Measurements from ENCODE around the gene CORT.
A peak's percentile ranks its signal among the peaks of the same experiment; 100 is the strongest.
"Not testable (repeated sequence)": the region's sequence is repeated elsewhere in the genome, so short reads cannot be mapped to it uniquely, and the experiment has no call there.

CORT gene

GRCh38 chr1:10472220-10473144 lies 22.7 kb downstream of the CORT start, which contains the start of gene DFFA:
Gene DFFA, minus strand, starts transcription at chr1:10472529. Its CDS starts 71 bp downstream, at chr1:10472458.
- peak; percentile 92 to 99 (median 96) for DNase-seq
- intact Hi-C loops (cut with DNase I), result loop anchor here (1.0 to 2.0 kb wide), 2 partner anchors 22 to 42 kb away; partner anchors contain the start of gene CENPS

- DNase-seq, result peak in 1 of 10 donors; percentile 60
- intact Hi-C loops (cut with DNase I), result loop anchor here (2.0 kb wide), 1 partner anchor 42 kb away; the partner anchor contains the start of gene CENPS
These were observed 23.4 kb downstream of the CORT start for GRCh38 chr1:10473145-10473765.

GRCh38 chr1:10474309-10474612 lies 24.4 kb downstream of the CORT start:
- intact Hi-C loops (cut with DNase I); DNase-seq: not testable (repeated sequence)

- intact Hi-C loops (cut with DNase I), result no loop called here
- peak; percentile 74 to 98 (median 86) for DNase-seq
These were observed 25.0 kb downstream of the CORT start, which contains the start of gene PEX14 for GRCh38 chr1:10474613-10475507. Gene PEX14, plus strand, starts transcription at chr1:10474950. Its CDS starts 17 bp downstream, at chr1:10474967.

GRCh38 chr1:10475510-10475909 lies 25.7 kb downstream of the CORT start:
- intact Hi-C loops (cut with DNase I), result no loop called here
- peak in 2 of 10 donors; percentile 16 to 17 for DNase-seq

GRCh38 chr1:10479296-10479695 lies 29.5 kb downstream of the CORT start:
- DNase-seq, result peak in 1 of 10 donors; percentile 18
- intact Hi-C loops (cut with DNase I), result no loop called here

- peak in 1 of 10 donors; percentile 20 for DNase-seq
- intact Hi-C loops (cut with DNase I), result no loop called here
These were observed 30.8 kb downstream of the CORT start for GRCh38 chr1:10480614-10481013.

- intact Hi-C loops (cut with DNase I), result no loop called here
- DNase-seq, result peak in 1 of 10 donors; percentile 28
These were observed 34.7 kb downstream of the CORT start for GRCh38 chr1:10484521-10484920.

GRCh38 chr1:10489291-10490055 lies 39.6 kb downstream of the CORT start:
- intact Hi-C loops (cut with DNase I), result no loop called here
- no peak for DNase-seq

- DNase-seq, result no peak
- intact Hi-C loops (cut with DNase I), result no loop called here
These were observed 40.6 kb downstream of the CORT start for GRCh38 chr1:10490286-10490970.

GRCh38 chr1:10494418-10494753 lies 44.6 kb downstream of the CORT start:
- intact Hi-C loops (cut with DNase I), result loop anchor here (1.0 kb wide), 2 partner anchors 22 to 64 kb away; partner anchors contain the start of genes CENPS and DFFA

GRCh38 chr1:10494754-10495474 lies 45.1 kb downstream of the CORT start:
- DNase-seq, result peak; percentile 61 to 97 (median 88)
- intact Hi-C loops (cut with DNase I), result loop anchor here (1.0 kb wide), 3 partner anchors 23 to 372 kb away; partner anchors contain the start of genes CENPS and DFFA

More at GRCh38 chr1:10494418-10494753, 44.6 kb downstream of the CORT start:
- DNase-seq, result no peak

- intact Hi-C loops (cut with DNase I), result loop anchor here (1.0 kb wide), 1 partner anchor 372 kb away; no protein-coding TSS in a partner anchor
- no peak for DNase-seq
These were observed 45.6 kb downstream of the CORT start for GRCh38 chr1:10495475-10495817.

GRCh38 chr1:10495952-10496351 lies 46.1 kb downstream of the CORT start:
- DNase-seq, result no peak
- intact Hi-C loops (cut with DNase I), result loop anchor here (1.0 kb wide), 1 partner anchor 371 kb away; no protein-coding TSS in a partner anchor

- intact Hi-C loops (cut with DNase I), result no loop called here
- no peak for DNase-seq
These were observed 47.3 kb downstream of the CORT start for GRCh38 chr1:10497109-10497508.

GRCh38 chr1:10498231-10498630 lies 48.4 kb downstream of the CORT start:
- no peak for DNase-seq
- intact Hi-C loops (cut with DNase I), result no loop called here

All from posterior cingulate gyrus (tissue), 11 donors.